K562 (cell line): ENCODE measurements around the gene CLP1. TPM values are rescaled to one million over a fixed set of nuclear protein-coding genes. Genes with fewer than 3 reads are reported as not detected.

Experiments used
- ATAC-seq: fragments of 200-7000 bp; cut with Tn5 transposase; 3 replicates; pipeline ENCODE4 v1.9.1; 2020; ENCODE audit warnings: moderate library complexity
- BruUV-seq: library from RNA; stranded (reverse); fragments of 400-500 nt; replicated peaks from 2 replicates; lab custom pipeline; 2021; lab: Mats Ljungman, UMichigan
- CTCF ChIA-PET: fragments of 300-600 bp; formaldehyde crosslinking; extraction: SDS; loops from one replicate; lab custom pipeline; 2021; ENCODE audit warnings: low intra/inter-chr PET ratio; lab: Yijun Ruan, JAX
- POLR2A ChIA-PET: fragments of 300-600, 350-650 bp; sonication (Branson Sonifier 250); formaldehyde crosslinking; extraction: SDS; loops from one replicate; lab custom pipeline; 2021; ENCODE audit warnings: antibody characterized with exemption, inconsistent platforms; lab: Yijun Ruan, JAX
- DNase-seq, 4 experiments: peaks; one replicate each; pipeline versions ENCODE4 v3.0.0 to v3.0.0-alpha.2; 2011 to 2018; ENCODE audit warnings: low spot score in 3 of 4, mixed read lengths in 3 of 4; ENCODE audit errors: extremely low read depth in 1 of 4
- FAIRE-seq: peaks from 2 replicates; lab custom pipeline; 2011; peaks lifted over from hg19 to GRCh38; lab: Jason Lieb, UNC
- H2AFZ ChIP-seq: 2 replicates; pipeline ENCODE4 v1.6.0; 2011; ENCODE audit warnings: low read depth, low read length, control low read depth, inconsistent platforms
- H3K27ac ChIP-seq: fragments of 200-600 bp; 3 replicates; pipeline ENCODE4 v1.8.0; 2011; ENCODE audit warnings: low read depth, mild to moderate bottlenecking, control low read depth, inconsistent platforms, low read length, moderate library complexity, mixed read lengths; ENCODE audit errors: extremely low read depth
- H3K27me3 ChIP-seq, 2 experiments: fragments of 300-600 bp in 1 of 2; 2 replicates in 1 of 2; 3 replicates in 1 of 2; pipeline versions ENCODE4 v1.6.0 to v1.8.0; 2011; ENCODE audit warnings: inconsistent platforms in 2 of 2, low read length in 2 of 2, mild to moderate bottlenecking in 1 of 2, mixed read lengths in 1 of 2, moderate library complexity in 1 of 2; ENCODE audit not compliant: control insufficient read depth in 2 of 2, insufficient read depth in 2 of 2
- H3K36me3 ChIP-seq: fragments of 300-600 bp; 3 replicates; pipeline ENCODE4 v1.8.0; 2011; ENCODE audit warnings: mild to moderate bottlenecking, low read length, inconsistent platforms; ENCODE audit not compliant: control insufficient read depth, insufficient read depth
- H3K4me1 ChIP-seq, 2 experiments: fragments of 200-600 bp in 1 of 2; replicated peaks in 1 of 2; 2 replicates in 1 of 2; 3 replicates in 1 of 2; pipeline versions ENCODE4 v1.5.1 to v1.8.0; 2011; ENCODE audit warnings: inconsistent platforms in 2 of 2, low read length in 2 of 2, mild to moderate bottlenecking in 1 of 2, mixed read lengths in 1 of 2, moderate library complexity in 1 of 2; ENCODE audit not compliant: control insufficient read depth in 2 of 2, insufficient read depth in 2 of 2
- H3K4me2 ChIP-seq: 2 replicates; pipeline ENCODE4 v1.6.1; 2011; ENCODE audit warnings: low read length, control low read depth, inconsistent platforms, mixed read lengths; ENCODE audit not compliant: insufficient read depth
- H3K4me3 ChIP-seq: fragments of 200-600 bp; sonication (generic), shearing (Covaris generic); 2 replicates; pipeline ENCODE4 v1.5.1; 2016; ENCODE audit warnings: control low read depth, inconsistent platforms
- H3K79me2 ChIP-seq: fragments of 200-600 bp; 3 replicates; pipeline ENCODE4 v1.8.0; 2011; ENCODE audit warnings: low read length, inconsistent platforms; ENCODE audit not compliant: control insufficient read depth, insufficient read depth
- H3K9ac ChIP-seq, 2 experiments: 2 replicates each; pipeline versions ENCODE4 v1.6.0 to v1.6.1; 2011; ENCODE audit warnings: low read depth in 2 of 2, low read length in 2 of 2, control low read depth in 1 of 2, inconsistent platforms in 1 of 2, mild to moderate bottlenecking in 1 of 2, mixed read lengths in 1 of 2; ENCODE audit not compliant: insufficient read depth in 1 of 2
- H3K9me1 ChIP-seq: one replicate; pipeline ENCODE4 v1.6.0; 2011; ENCODE audit warnings: inconsistent platforms, mild to moderate bottlenecking, low read length, moderate library complexity; ENCODE audit not compliant: control insufficient read depth, insufficient read depth
- H3K9me3 ChIP-seq: replicated peaks from 2 replicates; pipeline ENCODE4 v1.5.1; 2011; ENCODE audit warnings: low read depth, low read length, inconsistent platforms; ENCODE audit not compliant: control insufficient read depth, insufficient read depth
- H4K20me1 ChIP-seq: replicated peaks from 2 replicates; pipeline ENCODE4 v1.6.1; 2011; ENCODE audit warnings: low read length, inconsistent platforms, mixed read lengths; ENCODE audit not compliant: control insufficient read depth, insufficient read depth
- ADNP ChIP-seq: fragments of 200-800 bp; sonication (Bioruptor generic); IDR thresholded peaks from 2 replicates; pipeline ENCODE4 v1.6.1; 2016; ENCODE audit warnings: missing genetic modification characterization, missing compliant biosample characterization
- BCOR ChIP-seq: fragments of 450-650 bp; IDR thresholded peaks from 2 replicates; pipeline ENCODE4 v1.6.1; 2016
- CTCF ChIP-seq, 3 experiments: IDR thresholded peaks in 2 of 3; conservative IDR thresholded peaks in 1 of 3; 2 replicates each; pipeline ENCODE4 v1.5.1; 2011 to 2012; ENCODE audit warnings: low read length in 3 of 3, mild to moderate bottlenecking in 3 of 3, control low read depth in 2 of 3, improper control_type of control experiment in 1 of 3, inconsistent platforms in 1 of 3, low read depth in 1 of 3, mixed read lengths in 1 of 3, moderate library complexity in 1 of 3; ENCODE audit not compliant: insufficient read depth in 2 of 3
- FOXM1 ChIP-seq, 2 experiments: fragments of 450-650 bp in 1 of 2; sonication (generic) in 1 of 2; formaldehyde crosslinking in 1 of 2; IDR thresholded peaks; 2 replicates each; pipeline versions ENCODE4 v1.6.1 to v1.9.0; 2017 to 2022; ENCODE audit warnings: low read depth in 2 of 2, mild to moderate bottlenecking in 2 of 2, missing genetic modification reagents in 1 of 2, moderate library complexity in 1 of 2
- GABPA ChIP-seq: fragments of 200-800 bp; sonication (Bioruptor generic); conservative IDR thresholded peaks from 2 replicates; pipeline ENCODE4 v1.6.1; 2016; ENCODE audit warnings: low read depth, missing genetic modification characterization, missing compliant biosample characterization
- GTF2E2 ChIP-seq: fragments of 200-800 bp; sonication (Bioruptor generic); IDR thresholded peaks from 2 replicates; pipeline ENCODE4 v1.6.1; 2016; ENCODE audit warnings: missing genetic modification characterization, missing compliant biosample characterization
- HDAC1 ChIP-seq, 2 experiments: fragments of 450-650 bp; IDR thresholded peaks; 2 replicates each; pipeline ENCODE4 v1.6.1; 2016 to 2017; ENCODE audit warnings: inconsistent platforms in 1 of 2, mild to moderate bottlenecking in 1 of 2, moderate library complexity in 1 of 2
- HLTF ChIP-seq: fragments of 450-650 bp; IDR thresholded peaks from 2 replicates; pipeline ENCODE4 v1.6.1; 2016
- KDM1A ChIP-seq, 2 experiments: fragments of 450-650 bp; IDR thresholded peaks; 2 replicates each; pipeline ENCODE4 v1.6.1; 2016; ENCODE audit warnings: mild to moderate bottlenecking in 2 of 2
- RAD21 ChIP-seq, 2 experiments: fragments of 250-450 bp in 1 of 2; fragments of 450-650 bp in 1 of 2; sonication (Bioruptor Pico) in 1 of 2; formaldehyde crosslinking in 1 of 2; IDR thresholded peaks in 1 of 2; conservative IDR thresholded peaks in 1 of 2; 2 replicates each; pipeline versions ENCODE4 v1.4.0 to v1.8.0; 2020 to 2022; ENCODE audit warnings: mild to moderate bottlenecking in 2 of 2, moderate library complexity in 1 of 2
- RBM14 ChIP-seq: fragments of 200-400 bp; formaldehyde crosslinking; IDR thresholded peaks from 2 replicates; pipeline ENCODE4 v1.6.1; 2018; ENCODE audit warnings: low read depth, mild to moderate bottlenecking, low read length, moderate library complexity, borderline replicate concordance; ENCODE audit not compliant: insufficient read depth
- WGBS: fragments of 100-300 bp; shearing (Covaris generic); methylation state at CpG from one replicate; pipeline ENCODE4 v1.1.6; 2016; ENCODE audit warnings: low coverage, mixed read lengths; ENCODE audit not compliant: insufficient coverage; ENCODE audit errors: missing lambda C conversion rate; 5-methylcytosine and 5-hydroxymethylcytosine counted together
- in situ Hi-C: fragments of 300-500 bp; cut with MboI; formaldehyde crosslinking; loops from 4 replicates; pipeline ENCODE4 v1.15.0; 2018; ENCODE audit warnings: inconsistent platforms, mixed read lengths
- intact Hi-C: fragments of 100-400 bp; cut with micrococcal nuclease; formaldehyde crosslinking; loops from 2 replicates; pipeline ENCODE4 v1.14.2; 2022
- polyA plus RNA-seq, 8 experiments: library from polyadenylated mRNA; depleted of rRNA in 4 of 8; stranded (reverse) in 5 of 8; unstranded in 3 of 8; fragments of >200 nt; fragmentation: Nextera tagmentation in 2 of 8; fragmentation: Illumina TruSeq in 1 of 8; extraction: Ambion mirVana in 2 of 8; extraction: Trizol in 1 of 8; gene quantifications; 2 replicates each; pipeline versions ENCODE4 v1.2.1 to v1.2.3, GENCODE V29; 2011 to 2014; ENCODE audit warnings: inconsistent platforms in 1 of 8, missing spikeins in 1 of 8
- total RNA-seq, 7 experiments: library from RNA; depleted of rRNA in 6 of 7; stranded (reverse); fragments of >200 nt in 6 of 7; fragmentation: Illumina TruSeq in 2 of 7; extraction: Trizol in 2 of 7; gene quantifications; 2 replicates each; pipeline versions ENCODE4 v1.2.1 to v1.2.3, GENCODE V29; 2011 to 2021; ENCODE audit warnings: low replicate concordance in 1 of 7
- TF ChIP-seq, protein P1 (sequence below): fragments of 250-450 bp; sonication (Bioruptor Pico); IDR thresholded peaks from 2 replicates; pipeline ENCODE4 v1.4.0; 2020; ENCODE audit warnings: borderline replicate concordance
- TF ChIP-seq, protein P2 (sequence below): fragments of 450-650 bp; formaldehyde crosslinking; IDR thresholded peaks from 2 replicates; pipeline ENCODE4 v1.4.0; 2020; ENCODE audit warnings: mild to moderate bottlenecking, moderate library complexity

The CLP1 gene
- total and polyA plus RNA-seq, 9 of the 15 experiments (the other 6 are each of a cell fraction or from before 2014, with no cell fraction given) = 19.1 to 46.2 (median 27.8) TPM

DNA sequence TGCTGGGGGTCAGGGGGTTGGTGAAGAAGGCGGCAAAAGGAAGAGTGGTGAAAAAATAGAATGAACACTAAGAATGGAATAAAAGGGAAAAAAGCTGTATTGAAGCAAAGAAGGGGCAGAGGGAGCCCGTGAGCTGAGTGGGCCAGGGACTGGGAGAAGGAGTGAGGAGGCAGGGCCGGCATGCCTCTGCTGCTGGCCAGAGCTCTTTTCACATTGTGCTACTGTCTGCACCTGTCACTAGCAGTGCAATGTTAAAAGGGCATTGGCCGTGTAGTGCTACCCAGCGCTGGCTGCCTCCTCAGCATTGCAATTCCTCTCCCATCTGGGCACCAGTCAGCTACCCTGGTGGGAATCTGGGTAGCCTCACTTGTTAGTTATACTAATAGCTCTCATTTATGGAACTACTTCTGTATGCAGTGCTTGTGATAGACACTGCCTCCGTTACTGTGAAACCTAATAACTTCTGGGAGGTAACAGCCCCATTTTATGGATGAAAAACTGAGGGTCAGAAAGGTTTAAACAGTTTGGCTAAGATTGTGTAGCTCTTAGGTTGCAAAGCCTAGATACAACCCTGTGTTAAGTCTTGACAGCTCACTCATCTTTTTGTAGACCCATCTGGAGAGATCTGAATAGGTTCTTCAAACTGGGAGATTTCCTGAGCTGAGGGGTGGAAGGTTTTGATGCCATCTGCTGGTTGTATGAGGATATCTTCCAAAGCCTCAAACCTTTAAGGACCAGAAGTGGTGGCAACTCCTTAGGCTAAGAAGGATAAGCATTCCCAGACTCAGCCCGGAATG is 16.4 kb upstream of the CLP1 start:
- no peaks in the 10 kb centered on the region for H3K9me3 ChIP-seq
- H3K36me3 ChIP-seq = no peaks in the 10 kb centered on the region
- H2AFZ ChIP-seq = peak overlapping the region; percentile 48
- peak; percentile 76 for ATAC-seq
- H3K4me3 ChIP-seq = no peak overlapping the region
- H3K9ac ChIP-seq = no peak overlapping the region; a peak in 1 of 4 replicates
- H3K79me2 ChIP-seq = no peaks in the 10 kb centered on the region
- H3K9me1 ChIP-seq = no peaks in the 10 kb centered on the region
- peak; percentile 52 to 67 (median 58) for DNase-seq
- BruUV-seq = no TSS peak
- WGBS = 6% methylated on average over 7 of the region's 7 CpGs
- peaks cover 0 to 2% of the 10 kb centered on the region in 2 experiments; a peak in 1 of 5 replicates for H3K27me3 ChIP-seq
- CTCF ChIA-PET = interaction anchor here (0.6 to 2.8 kb wide), 8 partner anchors 68 to 799 kb away, joined by 3 to 37 read pairs (median 4); partner anchors contain the start of gene UBE2L6
- peaks cover 10 to 17% of the 10 kb centered on the region in 2 experiments; a peak in 4 of 5 replicates for H3K4me1 ChIP-seq
- H4K20me1 ChIP-seq = no peaks in the 10 kb centered on the region
- FAIRE-seq = peak; percentile 77
- H3K4me2 ChIP-seq = no peak overlapping the region
- POLR2A ChIA-PET = interaction anchor here (0.6 to 2.0 kb wide), 10 partner anchors 8 to 419 kb away, joined by 3 to 9 read pairs (median 3); partner anchors contain the start of genes SELENOH and UBE2L6
- H3K27ac ChIP-seq = no peak overlapping the region
- in situ Hi-C loops = loop anchor here (5.0 to 10.0 kb wide), 3 partner anchors 74 to 299 kb away; partner anchors contain the start of gene UBE2L6
- intact Hi-C loops = loop anchor here (1.0 kb wide), 3 partner anchors 73 to 184 kb away; partner anchors contain the start of gene TIMM10
- TF ChIP-seq BCOR = peak; percentile 53; the same call in 1 of the 2 replicates
- no peak for TF ChIP-seq ADNP (tag)
- TF ChIP-seq GTF2E2 (tag) = no peak
- TF ChIP-seq RBM14 = no peak
- no peak for TF ChIP-seq GABPA
- no peak for TF ChIP-seq HDAC1 (IDR thresholded peaks at IDR 0.05)
- TF ChIP-seq, protein P1, sequence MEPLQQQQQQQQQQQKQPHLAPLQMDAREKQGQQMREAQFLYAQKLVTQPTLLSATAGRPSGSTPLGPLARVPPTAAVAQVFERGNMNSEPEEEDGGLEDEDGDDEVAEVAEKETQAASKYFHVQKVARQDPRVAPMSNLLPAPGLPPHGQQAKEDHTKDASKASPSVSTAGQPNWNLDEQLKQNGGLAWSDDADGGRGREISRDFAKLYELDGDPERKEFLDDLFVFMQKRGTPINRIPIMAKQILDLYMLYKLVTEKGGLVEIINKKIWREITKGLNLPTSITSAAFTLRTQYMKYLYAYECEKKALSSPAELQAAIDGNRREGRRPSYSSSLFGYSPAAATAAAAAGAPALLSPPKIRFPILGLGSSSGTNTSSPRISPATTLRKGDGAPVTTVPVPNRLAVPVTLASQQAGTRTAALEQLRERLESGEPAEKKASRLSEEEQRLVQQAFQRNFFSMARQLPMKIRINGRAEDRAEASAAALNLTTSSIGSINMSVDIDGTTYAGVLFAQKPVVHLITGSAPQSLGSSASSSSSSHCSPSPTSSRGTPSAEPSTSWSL (CRISPR knock-in tag) = no peak
- peak; percentile 76 to 87 for TF ChIP-seq RAD21 (CRISPR knock-in tag; conservative IDR thresholded peaks at IDR 0.05 in 1 of 2, IDR thresholded peaks at IDR 0.05 in 1 of 2)
- TF ChIP-seq CTCF (IDR thresholded peaks at IDR 0.05 in 2 of 3, conservative IDR thresholded peaks at IDR 0.05 in 1 of 3; ENCODE audit: insufficient read depth in 2 of 3, low read depth in 1 of 3, low read length in 3 of 3) = peak; percentile 60 to 72 (median 66)
- TF ChIP-seq, protein P2, sequence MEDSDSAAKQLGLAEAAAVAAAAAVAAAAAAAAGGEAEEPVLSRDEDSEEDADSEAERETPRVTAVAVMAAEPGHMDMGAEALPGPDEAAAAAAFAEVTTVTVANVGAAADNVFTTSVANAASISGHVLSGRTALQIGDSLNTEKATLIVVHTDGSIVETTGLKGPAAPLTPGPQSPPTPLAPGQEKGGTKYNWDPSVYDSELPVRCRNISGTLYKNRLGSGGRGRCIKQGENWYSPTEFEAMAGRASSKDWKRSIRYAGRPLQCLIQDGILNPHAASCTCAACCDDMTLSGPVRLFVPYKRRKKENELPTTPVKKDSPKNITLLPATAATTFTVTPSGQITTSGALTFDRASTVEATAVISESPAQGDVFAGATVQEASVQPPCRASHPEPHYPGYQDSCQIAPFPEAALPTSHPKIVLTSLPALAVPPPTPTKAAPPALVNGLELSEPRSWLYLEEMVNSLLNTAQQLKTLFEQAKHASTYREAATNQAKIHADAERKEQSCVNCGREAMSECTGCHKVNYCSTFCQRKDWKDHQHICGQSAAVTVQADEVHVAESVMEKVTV (CRISPR knock-in tag) = peak; percentile 82
- no peak for TF ChIP-seq FOXM1 (IDR thresholded peaks at IDR 0.05; ENCODE audit: low read depth)
- 0 out of 2 replicates have a peak, but pooled peaks have one; percentile 20 for TF ChIP-seq FOXM1 (CRISPR knock-in tag; IDR thresholded peaks at IDR 0.05; ENCODE audit: low read depth)
- 0 out of 4 replicates have a peak, but pooled peaks of 1 of the 2 experiments have one; percentile 21 for TF ChIP-seq KDM1A (IDR thresholded peaks at IDR 0.05)
- TF ChIP-seq HLTF = no peak
